ENCODE results near the gene RTP5.

DNA sequence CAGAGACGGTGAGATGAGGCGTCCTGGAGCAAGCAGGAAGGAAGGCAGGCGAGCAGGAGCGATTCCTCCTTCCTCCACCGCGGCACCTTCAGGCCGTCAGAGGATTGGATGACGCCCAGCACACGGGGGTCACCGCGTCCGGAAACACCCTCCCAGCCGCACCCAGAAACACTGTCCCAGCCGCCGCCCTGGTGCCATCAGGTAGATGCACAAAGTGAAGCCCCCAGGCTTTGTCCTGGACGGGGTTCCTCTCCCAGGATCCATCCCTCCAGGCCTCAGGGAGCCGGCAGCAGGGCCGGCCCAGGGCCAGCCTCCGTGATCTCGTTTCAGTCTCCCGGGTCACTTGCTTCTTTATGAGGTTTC, 31.5 kb downstream of the RTP5 start:
- TF ChIP-seq, protein P1, sequence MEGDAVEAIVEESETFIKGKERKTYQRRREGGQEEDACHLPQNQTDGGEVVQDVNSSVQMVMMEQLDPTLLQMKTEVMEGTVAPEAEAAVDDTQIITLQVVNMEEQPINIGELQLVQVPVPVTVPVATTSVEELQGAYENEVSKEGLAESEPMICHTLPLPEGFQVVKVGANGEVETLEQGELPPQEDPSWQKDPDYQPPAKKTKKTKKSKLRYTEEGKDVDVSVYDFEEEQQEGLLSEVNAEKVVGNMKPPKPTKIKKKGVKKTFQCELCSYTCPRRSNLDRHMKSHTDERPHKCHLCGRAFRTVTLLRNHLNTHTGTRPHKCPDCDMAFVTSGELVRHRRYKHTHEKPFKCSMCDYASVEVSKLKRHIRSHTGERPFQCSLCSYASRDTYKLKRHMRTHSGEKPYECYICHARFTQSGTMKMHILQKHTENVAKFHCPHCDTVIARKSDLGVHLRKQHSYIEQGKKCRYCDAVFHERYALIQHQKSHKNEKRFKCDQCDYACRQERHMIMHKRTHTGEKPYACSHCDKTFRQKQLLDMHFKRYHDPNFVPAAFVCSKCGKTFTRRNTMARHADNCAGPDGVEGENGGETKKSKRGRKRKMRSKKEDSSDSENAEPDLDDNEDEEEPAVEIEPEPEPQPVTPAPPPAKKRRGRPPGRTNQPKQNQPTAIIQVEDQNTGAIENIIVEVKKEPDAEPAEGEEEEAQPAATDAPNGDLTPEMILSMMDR (IDR thresholded peaks at IDR 0.05; ENCODE audit: poor library complexity), result no peak
- TF ChIP-seq EZH2 (IDR thresholded peaks at IDR 0.05; ENCODE audit: borderline replicate concordance), result no peak
